Measurements from ENCODE around the gene UBE2O.

The UBE2O gene

GRCh38 chr17:76462556-76463290 lies 9.8 kb upstream of the UBE2O start:
- DNase-seq: no peak

GRCh38 chr17:76461765-76462555 lies 9.0 kb upstream of the UBE2O start:
- no peak for DNase-seq

- no peak for DNase-seq
These were observed 6.7 kb upstream of the UBE2O start for GRCh38 chr17:76459674-76460073.

GRCh38 chr17:76458580-76459490 lies 5.9 kb upstream of the UBE2O start:
- peak; percentile 85 for DNase-seq

- DNase-seq: no peak
These were observed 435 bp upstream of the UBE2O start for GRCh38 chr17:76453431-76453743.

- peak; percentile 54 for DNase-seq
These were observed 759 bp downstream of the UBE2O start for GRCh38 chr17:76452127-76452659.

GRCh38 chr17:76451506-76451905 lies 1.4 kb downstream of the UBE2O start:
- DNase-seq: peak; percentile 39

- no peak for DNase-seq
These were observed 3.8 kb downstream of the UBE2O start for GRCh38 chr17:76449126-76449525.

GRCh38 chr17:76447931-76448652 lies 4.9 kb downstream of the UBE2O start:
- no peak for DNase-seq

- no peak for DNase-seq
These were observed 6.3 kb downstream of the UBE2O start for GRCh38 chr17:76446449-76447231.

GRCh38 chr17:76445697-76446448 lies 7.1 kb downstream of the UBE2O start:
- no peak for DNase-seq

GRCh38 chr17:76444518-76445311 lies 8.2 kb downstream of the UBE2O start:
- no peak for DNase-seq

GRCh38 chr17:76442341-76443338 lies 10.3 kb downstream of the UBE2O start:
- DNase-seq: peak; percentile 68

GRCh38 chr17:76441686-76442340 lies 11.1 kb downstream of the UBE2O start:
- DNase-seq: peak; percentile 68

- peak; percentile 81 for DNase-seq
These were observed 12.1 kb downstream of the UBE2O start for GRCh38 chr17:76440751-76441362.

- DNase-seq: no peak
These were observed 13.5 kb downstream of the UBE2O start for GRCh38 chr17:76439314-76439928.

- no peak for DNase-seq
These were observed 14.0 kb downstream of the UBE2O start for GRCh38 chr17:76438906-76439305.
